CD14-positive monocyte (primary cell): ENCODE results near the gene GAS6. TPM values are rescaled to one million over a fixed set of nuclear protein-coding genes. Genes with fewer than 3 reads are reported as not detected.
"Not testable (repeated sequence)": the region's sequence is repeated elsewhere in the genome, so short reads cannot be mapped to it uniquely, and the experiment has no call there.

Experiments
- DNase-seq, 3 donors: peaks; one replicate each; pipeline ENCODE4 v3.0.0-alpha.2; 2011 to 2022
- H2AFZ ChIP-seq: 2 replicates; pipeline ENCODE4 v1.6.0; 2012; ENCODE audit warnings: mild to moderate bottlenecking, low read depth, low read length, inconsistent platforms; ENCODE audit not compliant: insufficient read depth, poor library complexity, severe bottlenecking
- H3K27ac ChIP-seq, 2 donors: 1 replicate in 1 of 2; 2 replicates in 1 of 2; pipeline ENCODE4 v1.5.1; 2012 to 2013; ENCODE audit warnings: low read length in 2 of 2, control low read depth in 1 of 2, inconsistent platforms in 1 of 2, low read depth in 1 of 2, mild to moderate bottlenecking in 1 of 2
- H3K27me3 ChIP-seq, 2 donors: one replicate each; pipeline versions ENCODE4 v1.6.0 to v1.6.1; 2011 to 2013; ENCODE audit warnings: low read length in 2 of 2; ENCODE audit not compliant: control insufficient read depth in 2 of 2, insufficient read depth in 2 of 2
- H3K36me3 ChIP-seq, 2 donors: replicated peaks in 1 of 2; 1 replicate in 1 of 2; 2 replicates in 1 of 2; pipeline versions ENCODE4 v1.5.1 to v1.6.1; 2012 to 2013; ENCODE audit warnings: low read length in 2 of 2, control low read depth in 1 of 2, inconsistent platforms in 1 of 2, mild to moderate bottlenecking in 1 of 2; ENCODE audit not compliant: insufficient read depth in 2 of 2, control insufficient read depth in 1 of 2
- H3K4me1 ChIP-seq, 2 donors: 1 replicate in 1 of 2; 2 replicates in 1 of 2; pipeline versions ENCODE4 v1.5.1 to v1.6.1; 2012 to 2013; ENCODE audit warnings: low read length in 2 of 2, control low read depth in 1 of 2, inconsistent platforms in 1 of 2, mild to moderate bottlenecking in 1 of 2, moderate library complexity in 1 of 2; ENCODE audit not compliant: insufficient read depth in 2 of 2, control insufficient read depth in 1 of 2
- H3K4me2 ChIP-seq: replicated peaks from 2 replicates; pipeline ENCODE3; 2012; ENCODE audit warnings: low read length, moderate library complexity, mild to moderate bottlenecking; ENCODE audit not compliant: poor library complexity, severe bottlenecking; ENCODE audit errors: extremely low read depth
- H3K4me3 ChIP-seq, 3 experiments: fragments of 200-600 bp in 1 of 3; sonication (generic) in 1 of 3; replicated peaks in 1 of 3; 1 replicate in 2 of 3; 2 replicates in 1 of 3; pipeline ENCODE4 v1.5.1; 2011 to 2013; ENCODE audit warnings: low read length in 3 of 3, mild to moderate bottlenecking in 3 of 3, control low read depth in 2 of 3, low read depth in 2 of 3, inconsistent platforms in 1 of 3, moderate library complexity in 1 of 3
- H3K79me2 ChIP-seq: 2 replicates; pipeline ENCODE4 v1.6.0; 2012; ENCODE audit warnings: mild to moderate bottlenecking, control low read depth, inconsistent platforms, low read length, moderate library complexity; ENCODE audit not compliant: insufficient read depth
- H3K9ac ChIP-seq: 2 replicates; pipeline ENCODE4 v1.6.0; 2017; ENCODE audit warnings: low read length, mild to moderate bottlenecking; ENCODE audit not compliant: insufficient read depth, poor library complexity, severe bottlenecking
- H3K9me3 ChIP-seq, 2 donors: replicated peaks in 1 of 2; 1 replicate in 1 of 2; 2 replicates in 1 of 2; pipeline versions ENCODE4 v1.5.1 to v1.6.1; 2012 to 2013; ENCODE audit warnings: low read length in 2 of 2, control low read depth in 1 of 2; ENCODE audit not compliant: control insufficient read depth in 1 of 2, insufficient read depth in 1 of 2
- H4K20me1 ChIP-seq: 2 replicates; pipeline ENCODE4 v1.6.0; 2012; ENCODE audit warnings: mild to moderate bottlenecking, low read length, control low read depth, moderate library complexity; ENCODE audit not compliant: insufficient read depth
- H3K27ac Mint-ChIP-seq, 7 donors: one replicate each; pipeline ENCODE4 v1.8.0; 2020; ENCODE audit warnings: mild to moderate bottlenecking in 7 of 7, mixed read lengths in 7 of 7, moderate library complexity in 6 of 7, inconsistent platforms in 2 of 7
- H3K27me3 Mint-ChIP-seq, 3 donors: one replicate each; pipeline ENCODE4 v1.8.0; 2021 to 2022; ENCODE audit warnings: low read depth in 3 of 3, mild to moderate bottlenecking in 3 of 3, mixed read lengths in 3 of 3, moderate library complexity in 3 of 3, inconsistent platforms in 1 of 3
- H3K36me3 Mint-ChIP-seq, 2 donors: one replicate each; pipeline ENCODE4 v1.8.0; 2020; ENCODE audit warnings: mixed read lengths in 2 of 2, inconsistent platforms in 1 of 2, mild to moderate bottlenecking in 1 of 2
- H3K4me1 Mint-ChIP-seq: one replicate; pipeline ENCODE4 v1.8.0; 2020; ENCODE audit warnings: mild to moderate bottlenecking, mixed read lengths
- H3K4me3 Mint-ChIP-seq, 2 donors: one replicate each; pipeline ENCODE4 v1.8.0; 2020; ENCODE audit warnings: mild to moderate bottlenecking in 2 of 2, mixed read lengths in 2 of 2, moderate library complexity in 1 of 2
- H3K9me3 Mint-ChIP-seq, 7 donors: one replicate each; pipeline ENCODE4 v1.8.0; 2020 to 2022; ENCODE audit warnings: mixed read lengths in 7 of 7, mild to moderate bottlenecking in 6 of 7, moderate library complexity in 6 of 7, inconsistent platforms in 2 of 7
- WGBS: methylation state at CpG from one replicate; pipeline ENCODE4 v1.1.5; 2013; ENCODE audit warnings: missing lambda C conversion rate; ENCODE audit not compliant: insufficient coverage; 5-methylcytosine and 5-hydroxymethylcytosine counted together
- intact Hi-C, 2 donors: fragments of 100-400 bp; cut with micrococcal nuclease; formaldehyde crosslinking; loops; one replicate each; pipeline versions ENCODE4 v1.15.0 to v1.15.1; 2023
- polyA plus RNA-seq, 3 donors: library from polyadenylated mRNA; depleted of rRNA in 1 of 3; unstranded in 2 of 3; stranded (reverse) in 1 of 3; fragments of 300-500 nt in 2 of 3; fragments of >200 nt in 1 of 3; fragmentation: Illumina TruSeq in 2 of 3; gene quantifications; 1 replicate in 2 of 3; 2 replicates in 1 of 3; pipeline ENCODE4 v1.2.3, GENCODE V29; 2012 to 2021
- TF ChIP-seq, protein P1 (sequence below): fragments of 200-600 bp; IDR thresholded peaks from one replicate; pipeline ENCODE4 v1.8.0; 2022; ENCODE audit warnings: antibody characterized with exemption, mild to moderate bottlenecking

The GAS6 gene
- polyA plus RNA-seq, 3 donors: 1.8 to 7.5 (median 1.9) TPM

DNA sequence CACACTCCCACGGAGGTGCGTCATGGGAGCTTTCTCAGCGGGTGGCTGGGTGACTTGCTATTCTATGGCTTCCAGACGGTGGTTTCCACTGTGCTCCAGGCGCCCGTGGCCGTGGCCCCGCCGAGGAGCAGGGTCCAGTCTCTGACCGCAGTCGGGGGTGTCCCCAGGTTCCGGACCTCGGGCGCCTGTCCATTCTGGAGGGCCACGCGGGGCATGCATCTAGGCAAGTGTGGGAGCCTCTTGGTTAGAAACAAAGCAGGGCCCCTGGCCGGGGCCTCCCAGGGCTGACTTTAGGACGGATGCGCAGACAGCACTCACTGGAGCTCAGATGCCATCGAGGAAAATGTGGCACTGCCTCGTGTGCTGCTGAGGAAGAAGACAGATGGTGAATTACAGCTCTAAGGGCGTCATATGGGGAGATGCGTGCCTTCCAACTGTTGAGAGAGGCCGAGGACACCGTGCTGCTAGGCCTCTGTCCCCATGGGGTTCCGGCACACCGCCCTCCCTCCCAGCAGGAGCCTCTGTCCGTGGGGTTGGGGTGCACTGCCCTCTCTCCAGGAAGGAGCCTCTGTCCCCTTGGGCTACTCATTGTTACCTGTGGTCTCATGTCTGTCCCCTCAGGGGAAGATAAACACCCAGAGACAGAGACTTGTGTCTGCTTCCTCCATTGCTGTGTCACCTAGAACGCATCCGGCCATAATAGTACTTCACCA lies 66.8 kb downstream of the GAS6 start:
- Histone ChIP-seq H4K20me1 (no peaks in the 10 kb centered on the region), H3K9ac (no peak overlapping the region), H3K27me3 (no peaks in the 10 kb centered on the region), H3K4me2 (no peak overlapping the region), H3K36me3 (no peaks in the 10 kb centered on the region), H3K79me2 (no peaks in the 10 kb centered on the region), H3K9me3 (no peaks in the 10 kb centered on the region), H3K4me1 (no peaks in the 10 kb centered on the region), H3K27ac (no peak overlapping the region), H2AFZ (no peak overlapping the region), H3K4me3 (no peak overlapping the region)
- Mint-ChIP-seq H3K4me3 (no peak overlapping the region), H3K9me3 (peaks cover 0 to 2% (median 0%) of the 10 kb centered on the region in 7 donors), H3K27me3 (peaks cover 0 to 5% (median 2%) of the 10 kb centered on the region in 3 donors), H3K27ac (no peak overlapping the region), H3K36me3 (no peaks in the 10 kb centered on the region), H3K4me1 (no peaks in the 10 kb centered on the region)
- no peak for DNase-seq
- intact Hi-C loops: no loop called here
- WGBS: 96% methylated on average over 27 of the region's 30 CpGs
- TF ChIP-seq, protein P1, sequence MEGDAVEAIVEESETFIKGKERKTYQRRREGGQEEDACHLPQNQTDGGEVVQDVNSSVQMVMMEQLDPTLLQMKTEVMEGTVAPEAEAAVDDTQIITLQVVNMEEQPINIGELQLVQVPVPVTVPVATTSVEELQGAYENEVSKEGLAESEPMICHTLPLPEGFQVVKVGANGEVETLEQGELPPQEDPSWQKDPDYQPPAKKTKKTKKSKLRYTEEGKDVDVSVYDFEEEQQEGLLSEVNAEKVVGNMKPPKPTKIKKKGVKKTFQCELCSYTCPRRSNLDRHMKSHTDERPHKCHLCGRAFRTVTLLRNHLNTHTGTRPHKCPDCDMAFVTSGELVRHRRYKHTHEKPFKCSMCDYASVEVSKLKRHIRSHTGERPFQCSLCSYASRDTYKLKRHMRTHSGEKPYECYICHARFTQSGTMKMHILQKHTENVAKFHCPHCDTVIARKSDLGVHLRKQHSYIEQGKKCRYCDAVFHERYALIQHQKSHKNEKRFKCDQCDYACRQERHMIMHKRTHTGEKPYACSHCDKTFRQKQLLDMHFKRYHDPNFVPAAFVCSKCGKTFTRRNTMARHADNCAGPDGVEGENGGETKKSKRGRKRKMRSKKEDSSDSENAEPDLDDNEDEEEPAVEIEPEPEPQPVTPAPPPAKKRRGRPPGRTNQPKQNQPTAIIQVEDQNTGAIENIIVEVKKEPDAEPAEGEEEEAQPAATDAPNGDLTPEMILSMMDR: no peak

DNA sequence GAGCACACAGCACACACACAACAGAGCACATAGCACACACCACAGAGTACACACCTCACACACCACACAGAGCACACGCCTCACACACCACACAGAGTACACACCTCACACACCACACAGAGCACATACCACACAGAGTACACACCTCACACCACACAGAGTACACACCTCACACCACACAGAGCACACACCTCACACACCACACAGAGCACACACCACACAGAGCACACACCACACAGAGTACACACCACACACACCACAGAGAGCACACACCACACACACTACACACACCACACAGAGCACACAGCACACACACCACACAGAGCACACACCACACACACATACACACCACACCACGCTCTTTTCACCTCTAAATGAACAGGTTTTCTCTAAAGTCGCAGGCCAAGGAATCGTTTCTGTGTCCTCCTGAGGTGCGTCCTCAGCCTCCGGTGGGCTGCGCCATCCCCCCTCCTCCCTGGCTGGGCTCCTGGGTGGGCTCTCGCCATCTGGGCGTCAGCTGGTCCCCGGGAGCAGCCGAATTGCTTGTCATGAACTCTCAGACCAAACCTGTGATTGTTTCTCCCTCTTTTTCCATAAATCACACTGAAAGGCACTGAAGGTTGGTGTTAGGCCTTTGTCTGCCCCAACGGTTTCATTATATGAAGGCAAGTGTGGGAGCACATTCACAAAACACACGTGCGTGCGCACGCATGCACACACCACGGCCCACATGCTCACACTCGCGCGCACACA lies 67.5 kb downstream of the GAS6 start:
- 88% methylated on average over 16 of the region's 20 CpGs for WGBS
- no peak overlapping the region for H3K27ac ChIP-seq
- H3K4me2 ChIP-seq: no peak overlapping the region
- no peak overlapping the region for H2AFZ ChIP-seq
- H3K9ac ChIP-seq: no peak overlapping the region
- Mint-ChIP-seq H3K4me3 (no peak overlapping the region), H3K9me3 (peaks cover 0 to 2% (median 0%) of the 10 kb centered on the region in 7 donors), H3K27me3 (peaks cover 0 to 5% (median 2%) of the 10 kb centered on the region in 3 donors), H3K36me3 (no peaks in the 10 kb centered on the region), H3K4me1 (no peaks in the 10 kb centered on the region), H3K27ac (no peak overlapping the region)
- no peaks in the 10 kb centered on the region for H3K79me2 ChIP-seq
- no peak for DNase-seq
- H3K36me3 ChIP-seq: no peaks in the 10 kb centered on the region
- no peaks in the 10 kb centered on the region for H3K27me3 ChIP-seq
- TF ChIP-seq, protein P1: no peak
- no peaks in the 10 kb centered on the region for H3K4me1 ChIP-seq
- no peaks in the 10 kb centered on the region for H4K20me1 ChIP-seq
- no peak overlapping the region for H3K4me3 ChIP-seq
- intact Hi-C loops: no loop called here
- H3K9me3 ChIP-seq: no peaks in the 10 kb centered on the region

DNA sequence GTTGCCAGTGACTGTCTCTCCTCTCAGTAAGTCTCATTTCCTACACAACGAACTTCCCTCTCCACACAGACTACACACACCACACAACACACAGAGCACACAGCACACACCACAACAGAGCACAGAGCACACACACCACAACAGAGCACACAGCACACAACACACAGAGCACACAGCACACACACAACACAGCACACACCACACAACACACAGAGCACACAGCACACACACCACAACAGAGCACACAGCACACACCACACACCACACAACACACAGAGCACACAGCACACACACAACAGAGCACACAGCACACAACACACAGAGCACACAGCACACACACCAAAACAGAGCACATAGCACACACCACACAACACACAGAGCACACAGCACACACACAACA lies 68.5 kb downstream of the GAS6 start:
- WGBS: 29% methylated on average over 1 of the region's 1 CpG
- H3K4me3 ChIP-seq, H3K4me2 ChIP-seq, H3K4me3 Mint-ChIP-seq, H3K4me1 Mint-ChIP-seq, intact Hi-C loops, H3K79me2 ChIP-seq, H2AFZ ChIP-seq, H3K9ac ChIP-seq, H4K20me1 ChIP-seq, H3K27me3 Mint-ChIP-seq, H3K9me3 Mint-ChIP-seq, H3K9me3 ChIP-seq, H3K27ac Mint-ChIP-seq, H3K36me3 ChIP-seq, H3K36me3 Mint-ChIP-seq, DNase-seq, H3K4me1 ChIP-seq, H3K27ac ChIP-seq, H3K27me3 ChIP-seq: not testable (repeated sequence)
